Femur (tissue), 1 donor: ENCODE measurements around the gene CAV3.

Experiments used
- DNase-seq: peaks from one replicate; pipeline ENCODE4 v3.0.0-alpha.2; 2017

CAV3 gene

DNA sequence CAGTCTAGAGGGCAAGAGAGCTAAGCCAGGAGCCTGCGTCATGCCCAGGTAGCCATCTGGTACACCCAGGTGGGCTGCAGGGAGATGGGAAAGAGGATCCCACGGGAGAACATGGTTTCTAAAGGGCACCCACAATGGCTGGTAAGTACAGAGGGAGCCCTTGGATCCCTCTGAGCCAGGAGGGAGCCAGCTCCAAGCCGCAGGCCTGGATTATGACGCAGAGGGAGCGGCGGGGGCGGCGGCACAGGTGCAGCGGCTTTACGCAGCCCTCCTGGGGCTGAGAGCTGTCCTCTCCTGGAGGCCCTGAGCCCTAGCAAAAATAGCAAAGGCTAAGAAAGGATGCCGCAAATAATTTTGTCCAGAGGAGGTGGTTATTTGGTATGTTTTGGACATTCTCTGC is 2.8 kb downstream of the CAV3 start:
- DNase-seq, result no peak

DNA sequence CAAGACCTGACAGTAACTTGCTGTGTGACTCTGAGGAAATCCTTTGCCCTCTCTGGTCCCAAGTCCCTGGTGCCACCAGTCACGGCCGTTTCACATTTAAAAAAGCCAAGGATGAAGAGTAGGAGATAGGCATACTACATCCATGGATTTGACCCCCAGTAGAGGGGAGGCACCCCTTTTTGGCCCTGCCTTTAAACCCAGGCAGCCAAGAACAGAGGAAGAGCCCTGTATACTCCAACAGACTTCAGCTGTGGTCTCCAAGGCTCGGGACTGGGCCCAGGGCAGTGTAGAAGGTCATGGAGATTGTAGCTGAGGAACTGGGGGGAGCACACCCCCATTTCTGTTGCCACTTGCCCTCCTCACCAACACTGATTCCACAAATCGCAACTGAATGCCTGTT is 3.7 kb downstream of the CAV3 start:
- no peak for DNase-seq

DNA sequence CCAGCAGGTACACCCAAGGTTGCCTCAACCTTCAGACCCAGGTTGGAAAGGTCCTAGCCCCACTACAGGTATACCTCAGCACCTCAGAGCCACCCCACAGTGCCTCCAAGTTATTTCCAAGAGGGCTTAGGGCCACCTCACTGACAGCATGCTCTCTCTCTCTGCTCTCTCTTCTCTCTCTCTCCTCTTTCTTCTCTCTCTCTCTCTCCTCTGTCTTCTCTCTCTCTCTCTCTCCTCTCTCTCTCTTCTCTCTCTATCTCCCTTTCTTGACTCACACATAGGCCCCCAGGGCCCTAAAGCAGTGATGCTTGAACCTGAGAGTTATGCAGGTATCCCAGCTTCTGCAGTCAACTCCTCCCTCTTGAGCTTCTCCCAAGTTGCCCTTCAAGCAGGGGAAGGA is 4.2 kb downstream of the CAV3 start:
- DNase-seq, result no peak

DNA sequence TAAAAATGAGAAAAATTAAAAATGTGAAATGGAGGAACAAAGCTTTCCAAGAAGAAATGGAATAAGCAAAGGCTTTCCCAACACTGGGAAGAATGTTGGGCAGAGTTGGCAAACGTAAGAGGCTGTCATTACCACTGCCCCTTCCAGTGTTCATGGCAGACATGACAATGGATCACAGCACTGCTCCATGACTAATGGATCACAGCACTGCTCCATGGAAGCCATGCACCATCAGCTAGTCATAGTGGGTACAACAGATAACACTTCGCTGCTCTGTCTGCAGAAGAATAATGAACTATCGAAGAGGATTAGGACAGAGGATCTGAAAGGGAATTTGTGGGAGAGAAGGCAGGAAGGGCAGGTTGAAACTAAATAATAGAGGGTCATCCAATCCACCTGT is 5.0 kb downstream of the CAV3 start:
- no peak for DNase-seq

DNA sequence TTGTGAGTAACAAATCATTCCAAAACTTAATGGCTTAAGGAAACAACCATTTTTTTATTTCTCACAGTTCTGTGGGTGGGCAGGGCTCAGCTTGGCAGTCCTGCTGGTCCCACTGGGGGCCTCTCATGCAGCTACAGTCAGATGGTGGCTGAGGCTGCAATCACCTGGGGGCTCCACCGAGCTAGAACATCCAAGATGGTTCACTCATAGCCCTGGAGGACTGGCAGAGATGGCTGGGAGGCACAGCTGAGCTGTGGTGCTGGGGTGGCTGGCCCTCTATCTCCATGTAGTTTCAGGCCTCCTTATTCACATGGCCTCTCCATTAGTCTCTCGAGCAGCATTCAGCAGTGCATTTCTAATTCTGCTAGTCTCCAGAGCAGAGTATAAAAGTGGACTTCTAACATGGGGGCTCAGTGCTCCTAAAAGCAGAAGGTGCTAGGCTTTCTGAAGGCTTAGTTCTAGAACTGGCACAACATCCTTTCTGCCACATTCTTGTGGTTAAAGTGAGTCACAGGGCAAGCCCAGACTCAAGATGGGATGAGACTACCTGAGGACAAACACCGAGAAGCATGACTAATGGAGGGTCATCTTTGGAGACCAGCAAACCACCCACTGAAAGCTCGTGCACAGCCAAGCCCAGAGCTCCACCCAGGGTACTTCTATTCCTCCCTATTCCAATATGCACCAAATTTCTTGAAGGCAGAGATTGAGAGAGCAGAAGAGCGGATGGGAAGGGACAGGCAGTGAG is 6.3 kb downstream of the CAV3 start:
- DNase-seq, result no peak

DNA sequence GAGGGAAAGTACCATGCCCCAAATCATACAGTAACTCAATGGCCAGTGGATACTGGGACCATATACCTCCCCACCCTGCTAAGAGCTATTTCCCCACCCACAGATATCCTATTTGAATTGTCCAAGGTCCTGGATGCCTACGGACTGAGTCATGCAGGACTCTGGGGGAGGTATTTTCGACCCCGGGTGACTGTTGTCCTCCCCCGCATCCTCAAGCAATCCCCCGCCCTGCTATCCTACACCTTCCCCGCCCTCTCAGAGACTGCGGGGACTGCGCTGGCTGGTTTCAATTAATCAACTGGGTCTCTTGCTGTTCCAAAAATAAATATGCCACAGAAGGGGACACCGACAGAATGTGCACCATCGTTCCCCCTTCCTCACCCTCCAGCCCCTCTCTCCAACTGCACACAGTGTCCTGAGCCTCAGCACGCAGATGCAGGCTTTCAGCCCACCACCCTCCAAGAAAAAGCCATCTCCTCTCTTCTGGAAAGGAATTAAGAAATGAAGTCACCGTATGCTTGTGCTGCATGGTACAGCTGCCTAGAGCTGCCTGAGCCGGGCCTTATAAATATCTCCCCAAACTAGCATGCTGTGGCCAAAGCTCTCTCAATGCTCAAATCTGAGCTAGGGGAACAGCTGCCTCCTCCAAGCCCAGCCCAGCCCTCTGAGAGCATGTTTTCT is 8.1 kb downstream of the CAV3 start:
- peak; percentile 57 for DNase-seq

DNA sequence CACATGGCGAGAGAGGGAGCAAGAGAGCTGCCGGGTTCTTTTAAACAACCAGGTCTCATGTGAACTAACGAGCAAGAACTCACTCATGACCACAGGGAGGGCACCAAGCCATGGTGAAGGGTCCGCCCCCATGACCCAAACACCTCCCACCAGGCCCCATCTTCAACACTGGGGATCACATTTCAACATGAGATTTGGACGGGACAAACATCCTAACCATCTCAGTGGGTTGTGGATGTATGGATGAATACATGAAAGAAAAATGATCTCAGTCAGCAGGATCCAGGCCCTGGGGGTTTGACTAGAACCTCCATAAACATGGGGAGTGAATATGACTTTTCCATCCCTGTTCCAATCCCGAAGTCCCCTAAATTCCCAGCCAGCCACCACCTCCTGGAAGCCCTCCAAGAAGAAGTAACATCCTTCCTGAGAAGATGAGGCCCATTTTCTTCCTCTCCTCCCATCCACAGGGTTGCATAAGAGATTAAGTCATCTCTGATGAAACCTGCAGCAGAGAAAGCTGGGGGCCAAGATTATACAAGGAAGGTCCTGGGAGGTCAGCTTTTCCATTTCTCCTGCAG is 9.5 kb downstream of the CAV3 start:
- no peak for DNase-seq

DNA sequence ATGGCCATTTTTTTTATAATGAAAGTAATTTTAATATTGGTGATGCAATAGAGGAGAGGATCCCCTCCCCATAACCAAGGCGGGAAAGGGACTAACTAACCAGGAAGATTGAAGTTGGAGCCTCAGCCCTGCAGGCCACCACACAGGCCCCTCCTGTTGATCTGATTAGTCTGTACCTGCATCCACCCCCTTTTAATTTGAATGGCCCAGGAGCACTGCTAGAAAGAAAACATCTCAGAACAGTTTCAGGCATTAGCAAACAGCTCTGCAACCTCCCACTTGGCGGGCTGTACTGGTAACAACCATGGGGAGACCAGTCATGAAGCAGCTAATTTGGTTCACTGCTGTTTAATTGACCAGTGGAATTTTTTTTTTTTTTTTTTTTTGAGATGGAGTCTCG is 10.3 kb downstream of the CAV3 start:
- no peak for DNase-seq

DNA sequence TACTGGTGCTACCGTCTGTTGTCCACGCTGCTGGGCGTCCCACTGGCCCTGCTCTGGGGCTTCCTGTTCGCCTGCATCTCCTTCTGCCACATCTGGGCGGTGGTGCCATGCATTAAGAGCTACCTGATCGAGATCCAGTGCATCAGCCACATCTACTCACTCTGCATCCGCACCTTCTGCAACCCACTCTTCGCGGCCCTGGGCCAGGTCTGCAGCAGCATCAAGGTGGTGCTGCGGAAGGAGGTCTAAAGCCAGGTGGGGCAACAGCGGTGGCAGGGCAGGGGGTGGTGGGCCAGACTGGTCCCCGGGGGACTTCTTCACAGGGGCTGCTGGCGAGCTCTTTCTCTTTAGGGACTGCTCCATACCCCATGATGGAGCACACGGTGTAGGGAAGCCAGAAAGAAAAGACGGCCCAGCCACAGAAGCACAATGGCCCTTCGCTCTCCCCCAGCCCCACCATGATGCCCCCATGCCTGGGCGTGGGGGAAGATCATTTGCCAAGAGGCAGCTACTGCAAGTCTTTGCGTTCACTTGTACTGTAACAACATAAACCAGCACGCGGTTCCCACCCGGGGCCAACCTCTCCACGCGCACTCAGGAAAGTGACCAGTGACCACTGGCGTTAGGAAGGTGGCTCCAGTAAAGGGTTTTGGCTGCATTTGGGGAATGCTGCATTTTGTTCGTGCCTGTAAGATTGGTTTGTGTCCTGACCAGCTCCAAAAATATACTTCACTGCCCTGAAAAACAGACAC is 12.2 kb downstream of the CAV3 start:
- no peak for DNase-seq

DNA sequence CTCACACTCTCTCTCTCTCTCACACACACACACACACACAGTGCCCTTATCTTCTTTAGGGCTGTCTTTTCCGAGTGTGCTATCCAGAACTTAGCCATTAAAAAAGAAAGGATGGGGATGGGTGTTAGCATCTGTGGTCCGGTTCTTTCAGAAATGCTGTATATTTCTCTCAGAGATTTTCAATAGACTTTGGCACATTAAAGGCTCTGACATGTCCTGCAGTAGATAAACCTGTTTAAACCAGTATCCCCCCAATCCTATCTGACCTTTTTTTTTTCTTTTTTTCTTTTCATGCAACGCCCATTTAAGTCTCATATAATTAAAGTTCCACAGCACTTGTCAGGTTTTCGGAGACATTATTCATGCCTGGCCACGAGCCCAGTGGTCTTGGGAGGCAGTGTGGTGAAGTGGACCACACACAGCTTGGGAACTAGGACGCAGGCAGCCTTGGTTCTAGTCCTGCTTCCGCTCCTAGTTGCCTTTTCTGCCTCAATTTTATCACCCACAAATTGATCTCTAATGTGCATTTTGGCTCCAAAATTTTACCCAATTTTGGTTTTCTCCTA is 13.3 kb downstream of the CAV3 start:
- no peak for DNase-seq

DNA sequence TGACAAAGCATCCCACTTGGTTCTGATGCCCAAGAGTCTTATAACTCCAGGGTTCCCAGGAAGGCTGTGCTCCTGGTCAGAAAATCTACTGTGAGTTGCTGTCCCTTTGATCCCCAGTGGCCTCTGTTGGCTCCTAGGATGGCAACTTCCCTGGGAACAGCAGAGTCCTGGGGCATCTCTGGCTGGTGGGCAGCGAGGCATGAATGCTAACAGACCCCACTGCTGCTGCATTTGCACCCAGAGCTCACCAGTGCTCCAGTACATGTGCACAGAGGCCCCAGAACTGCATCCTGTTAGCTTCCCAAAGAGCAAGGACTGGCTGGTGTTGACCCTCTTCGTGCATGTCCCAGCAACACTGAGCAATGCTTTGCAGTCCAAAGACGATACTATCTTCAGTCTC is 15.7 kb downstream of the CAV3 start:
- no peak for DNase-seq

DNA sequence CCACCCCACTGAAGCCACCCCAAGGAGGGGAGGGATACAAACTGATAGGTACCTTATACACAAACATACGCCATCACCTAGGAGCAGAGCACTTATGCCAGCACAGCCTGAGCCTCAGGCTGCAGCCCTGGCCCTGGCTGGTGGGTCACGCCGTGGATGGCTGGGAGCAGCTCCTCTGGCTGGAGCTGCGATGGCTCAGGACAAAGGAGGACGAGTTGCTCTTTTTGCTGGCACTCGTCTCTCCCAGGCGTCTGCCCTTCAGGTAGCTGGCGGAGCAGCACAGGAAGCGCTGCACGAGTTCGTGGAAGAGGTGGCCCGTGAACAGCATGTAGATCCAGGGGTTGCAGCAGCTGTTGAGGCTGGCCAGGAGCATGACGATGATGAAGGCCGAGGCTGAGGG is 19.2 kb downstream of the CAV3 start:
- peak; percentile 3 for DNase-seq

DNA sequence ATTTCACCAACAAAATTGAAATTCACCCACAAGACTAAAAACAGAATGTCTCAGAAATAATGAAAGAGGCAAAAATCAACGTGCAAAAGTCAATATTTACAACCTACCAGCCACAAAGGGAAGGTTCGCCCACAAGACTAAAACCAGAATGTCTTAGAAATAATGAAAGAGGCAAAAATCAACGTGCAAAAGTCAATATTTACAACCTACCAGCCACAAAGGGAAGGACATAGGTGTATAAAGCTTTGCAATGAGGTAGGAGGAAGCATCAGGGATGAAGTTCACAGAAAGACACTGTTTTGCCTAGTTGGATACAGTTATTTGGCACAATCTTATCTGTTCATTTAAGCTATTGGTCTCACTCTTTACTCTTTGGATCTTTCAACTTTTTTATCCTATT is 21.5 kb downstream of the CAV3 start:
- no peak for DNase-seq

DNA sequence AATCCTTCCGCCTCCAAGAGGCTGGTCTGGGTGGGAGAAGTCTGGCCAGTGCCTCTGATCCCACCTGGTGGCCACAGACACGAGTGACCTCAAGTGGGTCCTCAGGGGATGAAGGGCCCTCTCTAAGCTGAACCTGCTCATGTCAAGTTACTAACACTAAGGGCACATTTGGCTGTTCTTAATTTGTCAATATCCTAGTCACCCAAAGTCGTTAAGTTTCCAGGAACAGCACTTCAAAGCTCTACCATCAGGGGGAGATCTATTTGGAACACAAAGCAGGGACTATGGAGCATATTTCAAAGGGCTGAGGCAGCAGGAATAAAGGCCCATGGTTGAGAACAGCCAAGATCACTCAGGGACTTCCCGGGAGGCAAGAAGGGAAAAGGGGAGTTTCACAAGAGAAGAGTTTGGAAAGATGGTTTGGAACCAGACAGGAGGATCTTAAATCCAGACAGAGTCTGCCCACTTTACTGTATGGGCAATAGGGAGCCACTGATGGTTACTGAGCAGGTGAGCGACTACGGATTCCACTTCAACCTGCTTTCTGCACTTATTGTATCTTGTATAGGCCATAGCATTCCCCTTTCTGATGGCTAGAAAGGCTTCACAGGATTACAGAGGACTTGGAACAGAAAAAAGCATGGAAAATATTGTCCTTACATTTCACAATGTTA is 22.1 kb downstream of the CAV3 start:
- DNase-seq, result peak; percentile 11

DNA sequence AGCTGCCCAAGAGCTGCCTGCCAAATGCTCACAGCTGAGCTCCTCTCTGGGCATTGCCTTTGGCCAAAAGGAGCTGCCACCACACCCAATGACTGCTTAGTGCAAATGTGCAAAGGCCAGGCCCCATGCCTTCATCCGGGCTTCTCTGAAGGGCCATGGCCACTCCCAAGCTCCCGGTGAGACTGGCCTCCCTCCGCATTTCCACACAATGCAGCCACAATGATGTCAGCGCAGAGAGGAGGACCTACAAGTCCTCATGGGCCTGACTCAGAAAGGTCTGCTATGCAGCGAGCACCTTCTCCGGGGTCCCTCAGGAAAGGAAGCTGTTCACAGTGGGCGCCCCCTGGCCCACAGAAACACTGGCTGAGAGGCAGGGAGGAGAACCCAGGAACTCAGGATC is 23.1 kb downstream of the CAV3 start:
- peak; percentile 19 for DNase-seq

DNA sequence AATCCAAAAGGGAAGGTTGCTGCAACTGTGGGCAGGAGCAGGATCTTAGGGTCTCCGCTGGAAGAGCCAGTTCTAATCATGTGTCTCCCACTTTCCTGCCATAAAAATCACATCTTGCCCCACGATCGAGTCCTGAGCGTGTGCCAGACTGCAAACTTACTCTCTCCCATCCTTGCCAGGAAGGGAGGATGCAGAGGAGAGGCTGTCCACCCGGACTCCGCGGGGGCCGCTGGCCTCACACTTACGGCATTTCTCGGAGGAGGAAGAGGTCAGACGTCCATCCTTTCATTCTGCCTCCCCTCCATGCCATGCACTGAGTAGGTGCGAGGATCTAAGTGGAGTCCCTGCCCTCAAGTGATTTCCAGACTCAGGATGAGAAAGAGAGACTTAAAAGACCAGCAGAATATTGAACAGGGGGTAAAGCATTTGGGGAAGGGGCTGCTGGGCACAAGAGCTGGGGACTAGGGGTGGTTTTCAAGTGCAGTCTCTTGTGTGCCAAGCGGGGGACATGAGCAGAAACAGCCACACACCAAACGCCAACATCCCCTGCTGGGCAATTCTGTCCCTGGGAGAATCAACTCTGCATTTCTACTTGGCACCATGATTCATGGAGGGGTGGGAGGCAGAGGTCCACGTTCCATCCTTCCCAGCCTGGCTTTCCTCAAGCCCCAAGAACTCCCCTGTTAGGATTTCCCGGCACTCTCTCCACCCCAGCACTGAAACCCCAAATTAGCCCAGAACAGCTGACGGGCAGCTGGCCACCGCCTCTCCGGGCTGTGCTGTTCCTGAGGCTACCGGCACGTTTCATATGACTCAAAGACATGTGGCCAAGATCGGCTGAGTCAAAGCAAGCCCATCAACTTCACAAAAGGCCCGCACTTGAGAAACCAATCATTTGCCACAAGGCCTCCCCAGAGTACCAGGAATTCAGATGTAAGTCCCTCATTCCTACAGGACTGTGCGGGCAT is 24.2 kb downstream of the CAV3 start:
- DNase-seq, result peak; percentile 77

DNA sequence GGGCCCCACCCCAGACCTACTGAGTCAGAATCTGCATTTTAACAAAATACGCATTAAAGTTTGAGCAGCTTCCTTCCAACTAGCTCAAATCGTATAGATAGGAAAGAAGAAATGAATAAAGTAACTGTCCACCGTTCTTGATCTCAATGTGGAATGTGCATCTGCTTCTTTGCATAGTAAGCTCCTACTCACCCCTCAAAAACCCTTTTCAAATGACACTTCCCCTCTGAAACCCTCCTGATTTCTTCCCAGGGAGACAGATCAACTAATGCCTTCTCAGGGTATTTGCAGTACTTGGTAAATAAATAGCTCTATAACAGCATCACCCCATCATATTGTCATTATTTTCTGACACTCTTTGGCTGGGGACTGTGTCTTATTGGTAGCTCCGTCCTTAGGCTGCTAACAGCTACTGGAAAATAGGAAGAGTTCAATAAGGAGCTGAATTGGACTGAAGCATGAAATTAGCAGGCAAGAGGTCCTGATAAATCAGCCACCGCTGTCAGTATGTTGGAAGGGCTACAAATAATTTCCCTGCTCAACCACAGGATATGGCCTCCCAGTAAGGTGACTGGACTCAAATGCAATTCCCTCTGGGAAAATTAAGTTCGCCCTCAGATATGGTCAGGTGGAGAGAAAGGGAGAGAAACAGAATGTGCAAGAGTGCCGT is 25.6 kb downstream of the CAV3 start:
- no peak for DNase-seq

DNA sequence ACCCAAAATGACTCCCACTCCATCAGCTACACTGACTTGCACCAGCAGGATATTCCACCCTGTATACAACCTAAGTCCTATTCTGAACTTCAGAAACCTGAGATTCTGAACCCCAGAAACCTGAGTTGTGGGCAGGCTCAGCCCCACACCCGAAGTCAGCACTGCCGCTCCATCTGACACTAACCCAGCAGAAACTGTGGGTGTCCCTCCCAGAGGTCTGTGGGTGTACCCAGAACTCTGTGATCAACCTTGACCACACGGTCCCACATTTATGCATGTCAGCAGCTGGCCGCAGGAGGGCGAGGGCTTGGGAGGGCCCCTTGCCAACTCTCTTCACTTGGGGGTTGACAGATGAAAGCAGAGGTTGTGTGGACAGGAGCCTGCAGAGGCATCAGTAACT is 26.5 kb downstream of the CAV3 start:
- DNase-seq, result no peak

DNA sequence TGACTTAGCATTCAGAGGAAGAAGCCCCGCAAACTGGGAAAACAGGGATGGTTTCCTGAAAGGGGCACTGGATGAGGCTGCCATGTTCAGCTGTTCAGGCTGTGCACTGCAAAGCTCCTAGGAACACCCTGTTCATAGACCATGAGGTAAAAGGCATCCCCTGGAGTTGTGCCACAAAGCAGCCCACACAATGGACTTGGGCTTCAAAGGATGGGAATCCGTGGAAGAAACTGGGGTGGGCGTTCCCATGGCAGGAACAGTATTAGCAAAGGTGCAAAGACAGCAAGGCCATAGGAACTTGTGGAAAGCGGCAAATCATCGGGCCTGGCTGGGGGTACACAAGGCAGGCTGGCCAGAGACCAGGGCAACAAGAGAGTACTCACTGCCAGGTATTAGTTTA is 26.9 kb downstream of the CAV3 start:
- no peak for DNase-seq

DNA sequence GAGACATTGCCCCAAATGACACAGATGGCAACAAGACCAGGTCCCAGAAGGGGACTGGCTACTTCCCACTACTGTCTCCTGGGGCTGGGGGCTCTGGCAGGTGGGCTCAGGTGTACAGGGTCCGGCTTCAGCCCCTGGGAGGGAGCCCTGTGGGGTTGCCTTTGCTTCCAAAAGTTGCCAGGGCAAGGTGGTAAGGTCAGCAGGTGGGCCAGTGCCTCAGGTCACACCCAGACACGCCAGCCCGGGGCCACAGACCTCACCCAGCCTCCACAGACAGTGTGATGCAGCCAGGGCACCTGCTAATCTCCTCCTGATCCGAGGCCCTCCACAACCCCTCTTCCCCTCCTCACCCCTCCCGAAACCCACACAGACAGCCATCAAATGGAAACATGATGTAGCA is 28.3 kb downstream of the CAV3 start:
- DNase-seq, result no peak
